ENCODE results near the gene KIF16B. TPM values are rescaled to one million over a fixed set of nuclear protein-coding genes. Genes with fewer than 3 reads are reported as not detected.
"Not testable (repeated sequence)": the region's sequence is repeated elsewhere in the genome, so short reads cannot be mapped to it uniquely, and the experiment has no call there.

The KIF16B gene
- total RNA-seq, 1 experiment from 2014 or later, result 6.1 TPM

DNA sequence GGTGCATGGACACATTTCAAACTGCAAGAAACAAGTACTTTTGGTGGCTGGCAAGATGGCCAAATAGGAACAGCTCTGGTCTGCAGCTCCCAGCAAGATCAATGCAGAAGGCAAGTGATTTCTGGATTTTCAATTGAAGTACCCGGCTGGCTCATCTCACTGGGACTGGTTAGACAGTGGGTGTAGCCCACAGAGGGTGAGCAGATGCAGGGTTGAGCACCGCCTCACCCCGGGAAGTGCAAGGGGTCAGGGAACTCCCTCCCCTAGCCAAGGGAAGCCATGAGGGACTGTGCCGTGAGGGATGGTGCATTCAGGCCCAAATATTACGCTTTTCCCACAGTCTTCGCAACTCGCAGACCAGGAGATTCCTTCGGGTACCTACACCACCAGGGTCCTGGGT lies 53.6 kb downstream of the KIF16B start:
- DNase-seq; H2AFZ ChIP-seq (ENCODE audit: low read length); H3K4me2 ChIP-seq (ENCODE audit: low read depth, low read length, poor library complexity, severe bottlenecking); H3K4me1 ChIP-seq (ENCODE audit: low read length); H3K9me3 ChIP-seq (ENCODE audit: low read length); H3K27me3 ChIP-seq (ENCODE audit: low read length); H3K27ac ChIP-seq (ENCODE audit: low read length); H4K20me1 ChIP-seq (ENCODE audit: insufficient read depth, low read depth, low read length); H3K79me2 ChIP-seq (ENCODE audit: low read length); H3K4me3 ChIP-seq (ENCODE audit: low read length); H3K9me2 ChIP-seq (replicated peaks; ENCODE audit: insufficient read depth, low read length); H3K9ac ChIP-seq (ENCODE audit: low read length); H3K36me3 ChIP-seq (ENCODE audit: insufficient read depth, low read length): not testable (repeated sequence)

GRCh38 chr20:16518784-16519084 lies 54.5 kb downstream of the KIF16B start:
- H2AFZ ChIP-seq (ENCODE audit: low read length), result no peak overlapping the region
- H3K27ac ChIP-seq (ENCODE audit: low read length), result no peak overlapping the region
- H4K20me1 ChIP-seq (ENCODE audit: insufficient read depth, low read depth, low read length), result no peaks in the 10 kb centered on the region
- peaks cover 4% of the 10 kb centered on the region; the same call in 1 of the 2 replicates for H3K4me1 ChIP-seq (ENCODE audit: low read length)
- no peak for DNase-seq
- H3K4me2 ChIP-seq (ENCODE audit: low read depth, low read length, poor library complexity, severe bottlenecking), result no peak overlapping the region
- no peaks in the 10 kb centered on the region for H3K9me3 ChIP-seq (ENCODE audit: low read length)
- no peaks in the 10 kb centered on the region for H3K9me2 ChIP-seq (replicated peaks; ENCODE audit: insufficient read depth, low read length)
- H3K4me3 ChIP-seq (ENCODE audit: low read length), result no peak overlapping the region
- no peaks in the 10 kb centered on the region for H3K79me2 ChIP-seq (ENCODE audit: low read length)
- H3K9ac ChIP-seq (ENCODE audit: low read length), result no peak overlapping the region
- H3K36me3 ChIP-seq (ENCODE audit: insufficient read depth, low read length), result no peaks in the 10 kb centered on the region
- no peaks in the 10 kb centered on the region for H3K27me3 ChIP-seq (ENCODE audit: low read length)

GRCh38 chr20:16517946-16518783 lies 55.1 kb downstream of the KIF16B start:
- no peaks in the 10 kb centered on the region for H3K36me3 ChIP-seq (ENCODE audit: insufficient read depth, low read length)
- DNase-seq, result peak; percentile 79
- H3K4me2 ChIP-seq (ENCODE audit: low read depth, low read length, poor library complexity, severe bottlenecking), result no peak overlapping the region
- H4K20me1 ChIP-seq (ENCODE audit: insufficient read depth, low read depth, low read length), result no peaks in the 10 kb centered on the region
- no peaks in the 10 kb centered on the region for H3K9me3 ChIP-seq (ENCODE audit: low read length)
- H3K27me3 ChIP-seq (ENCODE audit: low read length), result no peaks in the 10 kb centered on the region
- no peak overlapping the region for H3K9ac ChIP-seq (ENCODE audit: low read length)
- no peaks in the 10 kb centered on the region for H3K9me2 ChIP-seq (replicated peaks; ENCODE audit: insufficient read depth, low read length)
- no peak overlapping the region for H3K4me3 ChIP-seq (ENCODE audit: low read length)
- H3K27ac ChIP-seq (ENCODE audit: low read length), result no peak overlapping the region
- peaks cover 4% of the 10 kb centered on the region; the same call in 1 of the 2 replicates for H3K4me1 ChIP-seq (ENCODE audit: low read length)
- H3K79me2 ChIP-seq (ENCODE audit: low read length), result no peaks in the 10 kb centered on the region
- H2AFZ ChIP-seq (ENCODE audit: low read length), result no peak overlapping the region

DNA sequence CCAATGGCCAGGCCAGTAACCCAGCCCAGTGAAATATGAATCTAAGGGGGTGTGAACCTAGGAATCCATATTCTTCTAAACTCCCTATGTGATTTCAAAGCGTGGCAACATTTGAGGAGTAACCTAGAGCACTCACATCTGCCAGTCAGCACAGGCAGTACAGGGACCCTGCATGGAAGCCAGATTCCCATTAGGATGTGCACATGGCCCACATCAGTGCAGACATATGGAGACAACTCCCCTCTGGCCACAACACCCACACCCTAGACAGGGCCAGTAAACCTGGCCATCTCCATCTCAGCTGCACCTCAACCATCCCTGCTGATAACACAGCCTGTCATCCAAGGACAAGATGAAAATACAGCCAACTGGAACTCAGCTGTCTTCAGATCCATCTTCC lies 56.5 kb downstream of the KIF16B start:
- no peak overlapping the region for H3K4me3 ChIP-seq (ENCODE audit: low read length)
- no peaks in the 10 kb centered on the region for H3K9me2 ChIP-seq (replicated peaks; ENCODE audit: insufficient read depth, low read length)
- peaks cover 4% of the 10 kb centered on the region; the same call in 1 of the 2 replicates for H3K4me1 ChIP-seq (ENCODE audit: low read length)
- no peak for DNase-seq
- no peaks in the 10 kb centered on the region for H4K20me1 ChIP-seq (ENCODE audit: insufficient read depth, low read depth, low read length)
- H3K4me2 ChIP-seq (ENCODE audit: low read depth, low read length, poor library complexity, severe bottlenecking), result no peak overlapping the region
- no peak overlapping the region for H3K9ac ChIP-seq (ENCODE audit: low read length)
- no peak overlapping the region for H3K27ac ChIP-seq (ENCODE audit: low read length)
- H3K79me2 ChIP-seq (ENCODE audit: low read length), result no peaks in the 10 kb centered on the region
- no peak overlapping the region for H2AFZ ChIP-seq (ENCODE audit: low read length)
- no peaks in the 10 kb centered on the region for H3K36me3 ChIP-seq (ENCODE audit: insufficient read depth, low read length)
- no peaks in the 10 kb centered on the region for H3K9me3 ChIP-seq (ENCODE audit: low read length)
- H3K27me3 ChIP-seq (ENCODE audit: low read length), result no peaks in the 10 kb centered on the region

DNA sequence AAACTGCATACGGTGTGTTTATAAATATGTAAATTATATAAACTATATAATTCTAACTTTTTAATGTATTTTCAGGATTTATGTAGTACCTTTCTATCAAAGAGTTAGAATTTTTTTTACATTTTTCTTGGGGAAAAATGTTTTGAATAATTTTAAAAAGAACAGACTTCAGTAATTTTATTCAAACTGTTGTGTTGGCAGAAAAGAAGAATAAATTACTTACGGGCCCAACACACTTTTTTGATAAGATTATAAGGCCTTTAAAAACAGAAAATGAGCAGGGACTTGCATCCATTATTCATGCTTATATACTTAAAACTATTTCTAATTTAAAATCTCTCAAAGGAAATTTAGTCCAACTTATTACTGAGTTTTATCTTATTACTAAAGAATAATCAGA lies 58.2 kb downstream of the KIF16B start:
- no peak for DNase-seq
- no peaks in the 10 kb centered on the region for H3K9me3 ChIP-seq (ENCODE audit: low read length)
- H3K4me1 ChIP-seq (ENCODE audit: low read length), result peaks cover 4% of the 10 kb centered on the region; the same call in 1 of the 2 replicates
- no peak overlapping the region for H3K4me2 ChIP-seq (ENCODE audit: low read depth, low read length, poor library complexity, severe bottlenecking)
- no peaks in the 10 kb centered on the region for H3K36me3 ChIP-seq (ENCODE audit: insufficient read depth, low read length)
- H2AFZ ChIP-seq (ENCODE audit: low read length), result no peak overlapping the region
- no peak overlapping the region for H3K4me3 ChIP-seq (ENCODE audit: low read length)
- H3K9ac ChIP-seq (ENCODE audit: low read length), result no peak overlapping the region
- no peaks in the 10 kb centered on the region for H3K79me2 ChIP-seq (ENCODE audit: low read length)
- no peaks in the 10 kb centered on the region for H3K27me3 ChIP-seq (ENCODE audit: low read length)
- H3K27ac ChIP-seq (ENCODE audit: low read length), result no peak overlapping the region
- no peaks in the 10 kb centered on the region for H4K20me1 ChIP-seq (ENCODE audit: insufficient read depth, low read depth, low read length)
- no peaks in the 10 kb centered on the region for H3K9me2 ChIP-seq (replicated peaks; ENCODE audit: insufficient read depth, low read length)

DNA sequence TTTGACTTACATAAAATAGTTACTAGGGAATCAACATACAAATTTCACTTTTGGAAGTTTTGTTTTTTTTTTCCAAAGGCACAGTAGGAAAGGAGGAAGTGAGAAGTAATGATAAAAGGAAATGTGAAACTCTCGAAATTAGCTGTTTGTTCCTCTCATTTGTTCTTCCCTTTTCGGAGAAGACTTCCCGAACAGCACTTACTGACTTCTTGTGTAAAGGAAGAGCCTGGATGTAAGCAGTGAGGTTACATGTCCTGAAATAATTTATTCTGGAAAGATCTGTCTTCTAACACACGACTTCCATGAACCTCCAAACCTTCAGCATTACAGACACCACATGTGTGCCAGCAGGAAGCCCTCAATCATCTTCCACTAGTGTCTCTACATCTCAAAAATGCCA lies 59.1 kb downstream of the KIF16B start:
- Histone ChIP-seq H3K79me2 (ENCODE audit: low read length) (no peaks in the 10 kb centered on the region), H3K4me2 (ENCODE audit: low read depth, low read length, poor library complexity, severe bottlenecking) (no peak overlapping the region), H2AFZ (ENCODE audit: low read length) (no peak overlapping the region), H4K20me1 (ENCODE audit: insufficient read depth, low read depth, low read length) (no peaks in the 10 kb centered on the region), H3K4me3 (ENCODE audit: low read length) (no peak overlapping the region), H3K27ac (ENCODE audit: low read length) (no peak overlapping the region), H3K36me3 (ENCODE audit: insufficient read depth, low read length) (no peaks in the 10 kb centered on the region), H3K9me2 (replicated peaks; ENCODE audit: insufficient read depth, low read length) (no peaks in the 10 kb centered on the region), H3K27me3 (ENCODE audit: low read length) (no peaks in the 10 kb centered on the region), H3K9me3 (ENCODE audit: low read length) (no peaks in the 10 kb centered on the region), H3K9ac (ENCODE audit: low read length) (no peak overlapping the region), H3K4me1 (ENCODE audit: low read length) (peaks cover 4% of the 10 kb centered on the region; the same call in 1 of the 2 replicates)
- DNase-seq, result no peak

GRCh38 chr20:16505894-16506293 lies 67.4 kb downstream of the KIF16B start:
- Histone ChIP-seq H4K20me1 (ENCODE audit: insufficient read depth, low read depth, low read length) (no peaks in the 10 kb centered on the region), H3K4me1 (ENCODE audit: low read length) (peaks cover 14% of the 10 kb centered on the region), H3K9me2 (replicated peaks; ENCODE audit: insufficient read depth, low read length) (no peaks in the 10 kb centered on the region), H3K9ac (ENCODE audit: low read length) (peak overlapping the region; percentile 34), H3K79me2 (ENCODE audit: low read length) (no peaks in the 10 kb centered on the region), H2AFZ (ENCODE audit: low read length) (peak overlapping the region; percentile 91), H3K36me3 (ENCODE audit: insufficient read depth, low read length) (no peaks in the 10 kb centered on the region), H3K27ac (ENCODE audit: low read length) (peak overlapping the region; percentile 84), H3K27me3 (ENCODE audit: low read length) (no peaks in the 10 kb centered on the region), H3K4me2 (ENCODE audit: low read depth, low read length, poor library complexity, severe bottlenecking) (peak overlapping the region; percentile 58), H3K4me3 (ENCODE audit: low read length) (peak overlapping the region; percentile 28), H3K9me3 (ENCODE audit: low read length) (no peaks in the 10 kb centered on the region)
- DNase-seq, result peak; percentile 84

GRCh38 chr20:16501301-16501700 lies 71.9 kb downstream of the KIF16B start:
- Histone ChIP-seq H3K27ac (ENCODE audit: low read length) (no peak overlapping the region), H3K79me2 (ENCODE audit: low read length) (no peaks in the 10 kb centered on the region), H3K9ac (ENCODE audit: low read length) (no peak overlapping the region), H3K4me2 (ENCODE audit: low read depth, low read length, poor library complexity, severe bottlenecking) (no peak overlapping the region), H3K9me3 (ENCODE audit: low read length) (no peaks in the 10 kb centered on the region), H3K27me3 (ENCODE audit: low read length) (no peaks in the 10 kb centered on the region), H3K36me3 (ENCODE audit: insufficient read depth, low read length) (no peaks in the 10 kb centered on the region), H2AFZ (ENCODE audit: low read length) (no peak overlapping the region), H4K20me1 (ENCODE audit: insufficient read depth, low read depth, low read length) (no peaks in the 10 kb centered on the region), H3K4me3 (ENCODE audit: low read length) (no peak overlapping the region), H3K9me2 (replicated peaks; ENCODE audit: insufficient read depth, low read length) (no peaks in the 10 kb centered on the region), H3K4me1 (ENCODE audit: low read length) (peaks cover 12% of the 10 kb centered on the region)
- DNase-seq, result no peak
